ENCODE measurements around the gene INIP. TPM values are rescaled to one million over a fixed set of nuclear protein-coding genes. Genes with fewer than 3 reads are reported as not detected.

The INIP gene
- total and polyA plus RNA-seq, 2 of the 13 experiments (the other 11 are each of a cell fraction or from before 2014, with no cell fraction given) = 13.6 to 28.6 TPM

GRCh38 chr9:112751056-112751795 lies 33.3 kb upstream of the INIP start (continued):
- TF ChIP-seq AKNA (CRISPR knock-in tag; IDR thresholded peaks at IDR 0.05; ENCODE audit: borderline replicate concordance) (no peak), ZNF768 (CRISPR knock-in tag; IDR thresholded peaks at IDR 0.05) (no peak), ZNF501 (CRISPR knock-in tag; IDR thresholded peaks at IDR 0.05) (peak; percentile 43; the same call in 1 of the 2 replicates), SRF (IDR thresholded peaks at IDR 0.05; ENCODE audit: low read depth, low read length) (no peak), ZNF451 (CRISPR knock-in tag; IDR thresholded peaks at IDR 0.05) (no peak), ZNF776 (CRISPR knock-in tag; IDR thresholded peaks at IDR 0.05) (no peak), NR2C2 (CRISPR knock-in tag; IDR thresholded peaks at IDR 0.05; ENCODE audit: borderline replicate concordance) (no peak), ATF1 (CRISPR knock-in tag; IDR thresholded peaks at IDR 0.05) (no peak), KIAA2018 (CRISPR knock-in tag; IDR thresholded peaks at IDR 0.05; ENCODE audit: borderline replicate concordance) (no peak), MIER2 (CRISPR knock-in tag; IDR thresholded peaks at IDR 0.05) (0 out of 2 replicates have a peak, but pooled peaks have one; percentile 17), PITX1 (CRISPR knock-in tag; IDR thresholded peaks at IDR 0.05) (no peak), NFATC3 (CRISPR knock-in tag; IDR thresholded peaks at IDR 0.05) (0 out of 2 replicates have a peak, but pooled peaks have one; percentile 50), ZNF354B (CRISPR knock-in tag; IDR thresholded peaks at IDR 0.05) (no peak)
